Omental fat pad (tissue), 4 donors: Measurements from ENCODE around the gene P2RY2. TPM values are rescaled to one million over a fixed set of nuclear protein-coding genes. Genes with fewer than 3 reads are reported as not detected.
A peak's percentile ranks its signal among the peaks of the same experiment; 100 is the strongest.

Experiments
- ATAC-seq: fragments of 150-250 bp; one replicate; pipeline ENCODE4 v1.9.1; 2016; ENCODE audit warnings: mild to moderate bottlenecking, moderate library complexity; ENCODE audit not compliant: low FRiP score
- DNase-seq: peaks from one replicate; pipeline ENCODE4 v3.0.0-alpha.2; 2019; ENCODE audit warnings: low spot score
- CTCF ChIP-seq, 3 donors: fragments of 450-650 bp; IDR thresholded peaks; one replicate each; pipeline ENCODE4 v1.5.1; 2016 to 2017; ENCODE audit warnings: antibody characterized with exemption in 3 of 3, mild to moderate bottlenecking in 3 of 3, moderate library complexity in 2 of 3
- total RNA-seq, 4 donors: library from RNA; depleted of rRNA; stranded (reverse); fragments of >200 nt; gene quantifications; one replicate each; pipeline ENCODE4 v1.1.0, GENCODE V29; 2016

Gene P2RY2
- total RNA-seq, 4 donors from 2014 or later: 0.47 to 1.1 (median 0.64) TPM

- ATAC-seq (no peak), DNase-seq (no peak)
- TF ChIP-seq CTCF (IDR thresholded peaks at IDR 0.05): no peak
Observed at GRCh38 chr11:73280626-73281025, 62.5 kb downstream of the P2RY2 start.

- no peak for TF ChIP-seq CTCF (IDR thresholded peaks at IDR 0.05)
- ATAC-seq (no peak), DNase-seq (no peak)
Observed at GRCh38 chr11:73281201-73281741, 63.2 kb downstream of the P2RY2 start.

GRCh38 chr11:73281796-73282660 lies 63.9 kb downstream of the P2RY2 start:
- ATAC-seq: no peak
- no peak for TF ChIP-seq CTCF (IDR thresholded peaks at IDR 0.05)
- no peak for DNase-seq

GRCh38 chr11:73283276-73284000 lies 65.4 kb downstream of the P2RY2 start:
- no peak for TF ChIP-seq CTCF (IDR thresholded peaks at IDR 0.05)
- DNase-seq: no peak
- peak; percentile 38 for ATAC-seq

GRCh38 chr11:73284106-73284505 lies 66.0 kb downstream of the P2RY2 start:
- DNase-seq (no peak), ATAC-seq (no peak)
- TF ChIP-seq CTCF (IDR thresholded peaks at IDR 0.05): no peak

GRCh38 chr11:73285721-73286120 lies 67.6 kb downstream of the P2RY2 start:
- no peak for ATAC-seq
- TF ChIP-seq CTCF (IDR thresholded peaks at IDR 0.05): no peak
- no peak for DNase-seq

Other genes starting within 250 kb of the P2RY2 start
- 10 to 100 TPM; 15.4 to 37.8 (median 31.9) TPM for gene FCHSD2, start 76.0 kb upstream of the P2RY2 start, total RNA-seq
- gene P2RY6, start 54.1 kb downstream of the P2RY2 start, total RNA-seq: 1 to 10 TPM; 1.0 to 4.2 (median 2.4) TPM
- gene ARHGEF17, start 90.0 kb downstream of the P2RY2 start, total RNA-seq: 10 to 100 TPM; 27.3 to 80.7 (median 31.9) TPM
- 10 to 100 TPM in 1 of 4 donors, 1 to 10 TPM in 3; 5.0 to 21.6 (median 9.0) TPM for gene RELT, start 158.1 kb downstream of the P2RY2 start, total RNA-seq